HG02642 (cell line): ENCODE data around the gene PDIA6.

Experiments used
- ATAC-seq: cut with Tn5 transposase; IDR thresholded peaks from one replicate; pipeline ENCODE4 v1.9.1; 2021; ENCODE audit warnings: mild to moderate bottlenecking; ENCODE audit not compliant: unreplicated experiment, poor library complexity

PDIA6 gene, protein sequence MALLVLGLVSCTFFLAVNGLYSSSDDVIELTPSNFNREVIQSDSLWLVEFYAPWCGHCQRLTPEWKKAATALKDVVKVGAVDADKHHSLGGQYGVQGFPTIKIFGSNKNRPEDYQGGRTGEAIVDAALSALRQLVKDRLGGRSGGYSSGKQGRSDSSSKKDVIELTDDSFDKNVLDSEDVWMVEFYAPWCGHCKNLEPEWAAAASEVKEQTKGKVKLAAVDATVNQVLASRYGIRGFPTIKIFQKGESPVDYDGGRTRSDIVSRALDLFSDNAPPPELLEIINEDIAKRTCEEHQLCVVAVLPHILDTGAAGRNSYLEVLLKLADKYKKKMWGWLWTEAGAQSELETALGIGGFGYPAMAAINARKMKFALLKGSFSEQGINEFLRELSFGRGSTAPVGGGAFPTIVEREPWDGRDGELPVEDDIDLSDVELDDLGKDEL

DNA sequence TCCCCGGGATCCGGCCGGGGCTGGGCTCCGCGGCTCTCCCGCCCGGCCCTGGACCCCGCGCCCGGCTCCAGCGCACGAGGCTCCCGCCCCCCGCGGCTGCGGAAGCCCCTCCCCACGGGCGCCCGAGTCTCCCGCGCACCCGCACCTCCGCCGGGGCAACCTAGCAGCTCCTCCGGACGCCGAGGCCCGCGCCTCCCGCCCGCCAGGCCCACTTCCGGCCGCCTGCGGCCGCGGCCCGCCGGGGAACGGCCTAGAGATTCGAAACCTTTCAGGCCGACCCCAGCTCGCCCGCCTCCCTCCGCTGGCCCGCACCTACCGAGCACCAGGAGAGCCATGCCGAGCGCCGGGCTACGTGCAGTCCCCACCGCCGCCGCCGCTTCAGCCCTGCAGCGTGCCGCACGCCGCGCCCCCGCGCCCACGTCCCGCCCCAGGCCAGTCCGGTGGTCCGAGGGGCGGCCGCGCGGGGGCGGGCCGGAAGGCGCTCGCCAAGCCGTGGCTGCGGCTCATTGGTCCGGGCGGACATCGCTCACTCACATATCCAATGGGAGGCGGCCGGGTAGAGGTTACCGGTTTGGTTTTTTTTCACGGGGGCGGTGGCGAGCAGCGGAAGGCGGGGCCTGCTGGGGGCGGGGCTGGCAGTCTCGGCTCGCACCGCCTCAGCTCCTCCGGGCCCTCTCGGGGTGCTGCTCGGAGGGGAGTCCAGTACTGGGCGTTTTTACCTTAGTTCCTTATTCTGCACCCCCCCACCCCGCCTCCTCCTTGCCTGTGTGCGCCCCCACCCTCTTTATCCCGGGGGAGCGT is at the start of gene PDIA6:
PDIA6 (minus strand) TSS at position 424 of the 801 bp plus-strand sequence; CDS start at position 335, 89 bp downstream.
- ATAC-seq, result peak; percentile 93

DNA sequence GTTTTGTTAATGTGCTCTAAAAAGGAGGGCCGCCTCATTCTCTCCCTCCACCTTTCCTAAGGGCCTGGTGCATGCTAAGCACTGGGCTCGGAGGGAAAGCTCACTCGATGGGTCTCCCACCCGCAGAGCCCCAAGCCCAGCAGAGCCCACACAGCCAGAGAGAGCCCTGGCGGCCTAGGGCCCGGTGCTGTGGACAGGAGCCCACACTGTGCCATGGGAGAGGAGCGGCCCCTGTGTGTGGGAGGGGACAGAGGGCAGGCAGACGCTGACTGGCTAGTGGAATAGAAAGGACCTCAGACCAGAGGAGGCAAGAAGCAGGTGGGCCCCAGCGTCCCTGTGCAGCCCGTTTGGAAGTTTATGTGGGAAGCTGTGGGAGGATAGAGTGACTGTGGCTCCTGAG is 49.7 kb upstream of the PDIA6 start:
- ATAC-seq, result no peak

DNA sequence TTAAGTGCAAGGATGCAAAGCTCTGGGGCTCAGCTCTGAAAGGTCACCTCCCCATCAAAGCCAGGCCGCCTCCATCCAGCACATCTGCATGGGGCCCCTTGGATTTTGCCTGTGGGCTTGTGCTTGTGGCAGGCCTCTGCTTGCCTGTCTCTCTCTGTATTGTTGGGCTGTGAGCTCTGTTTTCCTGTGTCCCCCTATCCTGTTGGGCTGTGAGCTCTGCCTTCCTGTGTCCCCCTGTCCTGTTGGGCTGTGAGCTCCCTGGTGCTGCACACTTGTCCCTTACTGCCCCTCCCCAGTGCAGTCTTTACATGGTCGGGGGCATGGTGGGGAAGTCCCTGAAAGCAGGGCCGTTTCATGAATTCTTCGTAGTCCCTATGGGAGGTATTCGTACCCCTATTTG is 49.2 kb upstream of the PDIA6 start:
- ATAC-seq, result no peak

DNA sequence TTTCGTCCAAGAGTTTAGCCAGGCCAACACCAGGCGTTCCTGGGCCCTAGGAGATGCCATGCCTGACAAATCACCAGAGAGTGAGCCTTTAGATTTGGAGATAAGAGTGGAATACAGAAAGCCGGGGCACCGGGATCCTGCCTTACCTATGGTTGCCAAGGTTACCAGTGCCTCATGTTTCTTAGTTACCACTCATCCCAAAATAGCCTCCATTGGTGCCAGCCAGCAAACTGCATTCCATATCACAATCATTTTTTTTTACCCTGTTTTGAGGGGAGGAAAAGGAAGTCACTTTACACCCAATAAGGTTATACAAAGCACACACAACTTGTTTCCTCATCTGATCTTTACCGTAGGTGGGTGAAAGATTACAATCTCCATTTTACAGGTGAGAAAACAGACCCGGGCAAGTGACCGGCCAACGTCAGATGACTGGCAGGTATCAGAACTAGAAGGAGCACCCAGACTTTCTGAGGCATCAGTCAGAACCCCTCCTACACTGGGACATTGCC is 48.3 kb upstream of the PDIA6 start:
- no peak for ATAC-seq

DNA sequence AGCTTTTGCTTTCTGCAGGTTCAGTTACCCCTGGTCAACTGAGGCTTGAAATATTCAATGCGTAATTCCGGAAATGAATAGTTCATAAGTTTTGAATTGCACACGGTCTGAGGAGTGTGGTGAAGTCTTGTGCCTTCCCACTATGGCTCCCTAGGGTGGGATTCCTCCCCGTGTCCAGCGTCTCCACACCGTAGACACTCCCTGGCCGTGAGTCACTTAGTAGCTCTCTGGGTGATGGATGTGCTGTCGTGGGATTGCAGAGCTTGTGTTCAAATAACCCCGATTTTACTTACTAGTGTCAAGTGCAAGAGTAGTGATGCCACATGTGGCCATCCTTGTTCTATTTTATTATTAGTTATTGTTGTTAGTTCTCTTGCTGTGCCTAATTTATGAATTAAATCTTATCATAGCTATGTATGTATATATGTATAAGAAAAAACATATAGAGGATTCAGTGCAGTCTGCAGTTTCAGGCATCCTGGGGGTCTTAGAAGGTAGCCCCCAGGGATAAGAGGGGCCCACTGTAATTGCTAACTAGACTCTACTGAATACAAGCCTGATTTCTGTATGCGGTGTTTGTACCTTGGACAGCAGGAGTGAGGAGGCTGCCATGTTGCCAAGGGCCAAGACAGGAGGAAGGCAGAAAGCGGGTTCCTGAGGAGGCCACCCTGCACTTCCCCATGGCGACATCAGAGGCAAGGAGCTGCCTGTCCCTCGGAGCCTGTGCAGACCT is 47.7 kb upstream of the PDIA6 start:
- no peak for ATAC-seq

DNA sequence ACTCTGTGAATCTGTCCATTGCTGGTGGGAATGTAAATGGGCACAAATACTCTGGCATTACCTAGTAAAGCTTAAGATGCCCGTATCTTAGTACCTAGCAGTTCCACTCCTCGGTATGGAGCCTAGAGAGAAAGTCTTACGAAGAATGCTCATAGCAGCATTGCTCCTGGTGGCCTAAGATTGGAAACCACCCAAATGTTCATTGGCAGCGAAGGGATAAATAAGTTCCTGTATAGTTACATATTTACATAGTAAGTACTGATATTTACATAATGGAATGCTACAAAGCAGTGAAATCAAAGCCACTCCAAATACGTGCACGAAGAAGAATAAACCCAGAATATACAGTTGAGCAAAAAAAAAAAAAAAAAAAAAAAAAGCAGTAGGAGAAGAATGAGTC is 46.7 kb upstream of the PDIA6 start:
- no peak for ATAC-seq

DNA sequence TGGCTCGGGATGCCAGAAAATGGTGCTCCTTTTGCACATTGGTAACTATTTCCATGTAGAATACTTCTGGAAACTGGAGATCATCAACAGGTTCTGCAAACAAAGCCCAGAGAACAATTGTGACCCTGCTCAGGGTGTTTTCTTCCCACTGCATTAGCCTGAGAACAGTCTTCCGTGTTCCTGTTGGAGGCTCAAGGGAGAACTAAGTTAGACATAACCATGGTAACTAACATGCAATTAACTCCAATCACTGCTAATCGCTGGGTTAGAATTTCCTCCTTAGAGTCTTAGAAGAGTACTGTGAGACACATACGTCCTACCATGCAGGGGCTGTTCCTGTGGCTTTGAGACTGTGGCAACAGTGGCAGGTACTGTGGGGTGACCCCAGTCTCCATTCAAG is 36.0 kb upstream of the PDIA6 start:
- ATAC-seq, result no peak

DNA sequence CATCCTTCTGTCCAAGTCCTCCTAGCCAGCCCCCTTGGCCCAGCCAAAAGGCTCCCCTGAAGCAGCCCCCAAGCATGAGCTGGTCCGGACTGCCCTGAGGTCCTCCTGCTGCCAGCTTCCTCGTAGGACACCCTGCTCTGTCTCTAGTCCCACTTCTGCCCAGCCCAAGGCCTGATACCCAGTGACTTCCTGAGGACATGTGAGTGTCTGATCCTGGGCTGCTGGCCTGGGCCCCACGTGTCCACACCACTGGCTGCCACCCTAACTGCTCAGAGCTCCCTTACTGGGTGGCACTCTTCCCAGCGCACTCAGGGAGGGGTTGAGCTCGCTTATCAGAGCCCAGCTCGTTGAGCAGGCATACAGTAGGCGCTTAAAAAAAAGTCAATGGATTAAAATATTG is 34.4 kb upstream of the PDIA6 start:
- ATAC-seq, result no peak

DNA sequence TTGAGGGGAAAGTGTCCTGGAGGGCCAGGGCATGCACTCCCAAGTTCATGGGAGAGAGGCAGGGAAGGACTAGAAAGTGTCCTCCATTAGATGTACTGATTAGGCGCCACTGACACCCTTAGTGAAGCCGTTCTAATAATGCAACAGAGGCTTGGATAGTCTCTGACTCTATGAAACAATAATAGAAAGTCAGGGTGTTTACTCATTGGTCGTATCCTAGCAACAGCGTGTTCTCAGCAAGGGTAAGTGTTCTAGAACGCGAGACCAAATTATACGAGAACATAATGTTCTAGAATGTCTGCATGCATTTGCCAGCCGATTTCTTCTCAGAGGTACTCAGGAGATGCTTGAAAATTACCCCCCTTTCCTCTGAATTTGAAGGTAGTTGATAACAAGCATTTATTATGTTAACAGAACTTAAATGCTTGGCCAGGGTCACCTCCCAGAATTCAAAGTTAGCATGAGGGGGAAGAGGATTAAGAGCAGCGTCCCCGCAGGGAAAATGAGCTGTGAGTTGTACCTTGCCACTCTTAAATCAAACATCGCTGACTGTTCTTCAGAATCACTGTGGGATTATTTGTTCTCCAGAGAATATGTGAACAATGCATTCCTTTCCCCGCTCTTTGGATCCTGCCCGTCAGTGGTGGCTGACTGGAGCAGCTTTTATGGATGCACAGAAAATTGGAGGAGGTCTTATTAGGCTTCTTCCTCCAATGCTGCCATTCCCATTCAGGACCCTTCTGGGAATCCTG is 33.7 kb upstream of the PDIA6 start:
- no peak for ATAC-seq

DNA sequence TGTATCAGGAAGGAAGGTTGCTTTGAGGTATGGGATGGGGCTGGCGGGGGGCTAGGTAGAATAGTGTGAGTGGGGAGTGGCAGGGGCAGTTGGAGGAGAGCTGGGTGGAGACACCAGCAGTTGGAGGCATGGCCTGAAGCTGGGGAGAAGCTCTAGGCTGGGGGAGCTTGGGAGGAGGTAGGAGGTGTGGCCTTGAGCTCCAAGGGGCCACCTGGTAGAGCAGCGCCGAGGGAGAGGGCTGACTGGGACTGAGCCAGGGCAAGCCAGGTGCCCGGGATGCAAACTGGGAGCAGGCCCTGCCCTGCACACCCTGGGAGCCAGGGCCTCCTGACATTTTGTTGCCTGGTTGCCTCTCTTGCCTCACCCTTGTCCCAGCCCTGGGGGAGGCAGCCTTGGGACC is 33.1 kb upstream of the PDIA6 start:
- no peak for ATAC-seq

DNA sequence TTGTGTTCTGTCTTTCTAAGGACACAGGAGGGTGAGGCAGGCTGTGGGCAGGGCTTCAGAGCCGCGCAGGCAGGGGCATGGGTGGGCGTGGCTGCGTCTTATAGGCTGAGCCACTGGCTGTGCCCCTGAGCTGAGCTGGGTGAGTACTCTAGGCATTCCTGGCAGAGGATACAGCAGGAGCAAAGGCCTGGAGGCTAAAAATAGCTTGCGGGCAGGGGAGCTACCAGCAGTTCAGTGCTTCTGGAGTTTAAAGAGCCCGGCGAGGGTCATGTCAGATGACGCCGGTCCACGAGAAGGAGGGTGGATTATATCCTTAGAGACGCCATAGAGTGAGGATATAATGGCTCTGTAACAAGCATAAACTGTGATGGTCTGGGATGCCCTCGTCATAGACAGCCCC is 31.5 kb upstream of the PDIA6 start:
- ATAC-seq, result no peak

DNA sequence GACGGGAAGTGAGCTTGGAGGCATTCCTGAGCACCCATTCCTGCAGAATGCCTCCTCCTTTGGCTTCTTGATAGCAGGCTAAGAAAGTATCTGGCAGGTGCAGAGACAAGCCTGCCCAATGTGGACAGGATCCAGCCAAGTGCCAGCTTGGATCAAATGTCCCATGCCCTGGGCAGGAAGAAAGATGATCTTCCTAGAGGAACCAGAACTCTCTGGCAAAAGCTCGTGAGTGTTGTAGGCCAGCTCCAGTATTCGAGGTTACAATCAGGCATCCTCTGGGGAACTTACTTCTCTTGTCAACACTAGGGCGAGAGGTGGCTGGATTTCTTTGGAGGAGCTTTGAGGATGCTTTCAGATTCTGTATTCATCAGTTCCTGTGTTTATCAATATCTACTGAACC is 29.9 kb upstream of the PDIA6 start:
- ATAC-seq, result no peak

DNA sequence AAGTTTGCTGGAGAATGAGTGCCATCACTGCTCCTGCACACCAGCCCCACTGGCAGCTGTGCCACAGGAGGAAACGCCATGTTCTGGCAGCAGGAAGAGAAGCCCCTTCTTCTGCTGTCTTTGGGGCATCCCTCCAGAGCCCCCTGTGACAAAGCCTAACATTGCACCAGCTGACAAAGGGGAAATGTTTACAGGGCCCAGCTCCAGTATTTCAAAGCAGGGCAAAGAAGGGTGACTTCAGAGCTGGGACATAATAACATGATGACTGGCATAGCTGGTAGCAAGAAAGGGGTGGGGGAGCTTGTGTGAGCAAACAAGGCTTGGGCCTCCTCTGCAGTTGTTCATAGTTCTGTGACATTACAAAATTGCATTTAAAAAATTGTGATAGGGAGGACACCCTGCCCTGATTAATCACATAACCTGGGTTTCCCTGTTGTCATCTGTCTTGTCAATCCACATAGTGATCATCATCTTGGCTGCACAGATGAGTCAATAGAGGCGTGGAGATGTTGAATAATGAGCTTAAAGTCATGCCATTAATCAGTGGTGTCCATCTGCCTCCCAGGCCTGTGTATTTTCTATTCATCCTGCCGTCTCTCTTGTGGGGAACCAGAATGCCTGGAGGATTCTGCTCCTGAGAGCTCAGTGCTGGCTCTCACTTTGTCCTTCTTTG is 29.1 kb upstream of the PDIA6 start:
- no peak for ATAC-seq

DNA sequence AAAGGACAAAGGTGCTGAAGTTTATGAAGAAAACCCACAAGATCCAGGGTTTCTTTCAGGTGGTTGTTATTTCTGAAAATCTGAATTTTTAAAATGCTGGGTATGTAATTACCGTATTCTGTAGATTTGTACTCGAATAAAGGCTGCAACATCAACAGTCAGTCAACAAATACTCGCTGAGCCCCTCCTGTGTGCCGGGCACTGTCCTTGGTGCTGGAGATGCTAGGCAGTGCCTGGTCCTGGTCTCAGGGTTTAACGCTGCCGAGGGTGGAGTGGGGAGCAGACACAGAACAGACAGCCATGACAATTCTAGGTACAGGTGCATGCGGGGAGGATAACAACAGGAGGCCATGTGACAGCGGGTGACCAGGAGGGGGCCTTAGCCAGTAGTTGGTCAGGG is 27.2 kb upstream of the PDIA6 start:
- no peak for ATAC-seq

DNA sequence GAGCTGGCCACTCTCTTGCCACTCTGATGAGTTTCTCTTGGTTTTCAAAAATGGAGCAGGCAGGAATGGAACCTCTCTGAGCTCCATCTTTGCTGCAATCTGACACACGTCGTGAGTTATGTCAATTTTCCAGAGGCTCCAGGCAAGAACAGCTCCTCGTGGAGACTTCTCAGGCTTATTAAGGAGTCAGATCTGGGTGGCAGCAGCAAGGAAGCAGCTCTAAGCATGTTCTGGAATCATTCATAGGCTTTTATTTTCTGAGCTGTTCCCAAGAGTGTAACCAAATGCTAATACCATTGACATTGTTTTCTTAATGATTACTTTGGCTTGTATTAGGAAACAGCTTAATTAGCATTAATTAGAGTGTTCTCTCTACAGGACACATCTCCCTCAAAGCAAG is 26.1 kb upstream of the PDIA6 start:
- ATAC-seq, result no peak

DNA sequence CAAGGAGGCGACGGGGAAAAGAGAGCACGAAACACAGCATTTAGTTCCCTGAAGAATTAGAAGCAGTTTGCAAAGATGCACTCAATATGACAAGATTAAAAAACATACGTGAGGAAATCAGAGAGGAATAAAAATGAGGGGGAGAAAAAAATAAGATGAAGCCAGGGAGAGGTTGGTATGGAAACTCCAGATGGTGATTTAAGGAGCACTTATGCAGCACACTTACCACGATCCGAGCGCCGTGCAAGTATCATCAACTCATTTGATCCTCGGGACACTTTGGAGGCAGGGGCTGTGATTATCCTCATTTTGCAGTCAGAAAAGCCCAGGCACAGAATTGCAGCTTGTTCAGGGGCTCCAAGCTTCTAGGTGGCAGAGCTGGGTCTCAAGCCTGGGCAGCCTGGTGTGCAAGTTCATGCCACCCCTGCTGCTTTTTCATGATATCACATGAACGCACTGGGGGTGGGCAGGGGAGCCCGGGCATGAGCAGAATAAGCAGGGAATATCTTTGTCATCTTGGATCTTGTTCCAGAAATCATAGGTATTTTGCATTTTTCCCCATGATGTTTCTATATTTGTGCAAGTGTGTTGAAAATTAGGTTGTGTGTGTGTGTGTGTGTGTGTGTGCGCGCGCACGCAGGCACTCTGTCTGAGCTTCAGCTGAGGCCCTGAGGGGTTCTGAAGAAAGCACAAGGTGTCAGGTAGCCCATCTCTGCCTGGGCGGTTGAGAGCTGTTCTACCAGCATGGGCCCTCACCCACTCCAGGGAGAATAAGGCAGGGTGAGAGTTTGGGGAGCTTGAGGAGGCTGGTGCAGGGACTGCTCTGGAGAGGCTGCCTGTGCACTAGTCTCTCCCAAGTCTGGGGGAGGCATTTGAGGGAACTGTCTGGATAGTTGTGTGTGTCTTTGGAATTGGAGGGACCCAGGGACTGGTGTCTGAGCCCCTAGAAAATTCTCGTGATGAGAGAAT is 25.0 kb upstream of the PDIA6 start:
- no peak for ATAC-seq

DNA sequence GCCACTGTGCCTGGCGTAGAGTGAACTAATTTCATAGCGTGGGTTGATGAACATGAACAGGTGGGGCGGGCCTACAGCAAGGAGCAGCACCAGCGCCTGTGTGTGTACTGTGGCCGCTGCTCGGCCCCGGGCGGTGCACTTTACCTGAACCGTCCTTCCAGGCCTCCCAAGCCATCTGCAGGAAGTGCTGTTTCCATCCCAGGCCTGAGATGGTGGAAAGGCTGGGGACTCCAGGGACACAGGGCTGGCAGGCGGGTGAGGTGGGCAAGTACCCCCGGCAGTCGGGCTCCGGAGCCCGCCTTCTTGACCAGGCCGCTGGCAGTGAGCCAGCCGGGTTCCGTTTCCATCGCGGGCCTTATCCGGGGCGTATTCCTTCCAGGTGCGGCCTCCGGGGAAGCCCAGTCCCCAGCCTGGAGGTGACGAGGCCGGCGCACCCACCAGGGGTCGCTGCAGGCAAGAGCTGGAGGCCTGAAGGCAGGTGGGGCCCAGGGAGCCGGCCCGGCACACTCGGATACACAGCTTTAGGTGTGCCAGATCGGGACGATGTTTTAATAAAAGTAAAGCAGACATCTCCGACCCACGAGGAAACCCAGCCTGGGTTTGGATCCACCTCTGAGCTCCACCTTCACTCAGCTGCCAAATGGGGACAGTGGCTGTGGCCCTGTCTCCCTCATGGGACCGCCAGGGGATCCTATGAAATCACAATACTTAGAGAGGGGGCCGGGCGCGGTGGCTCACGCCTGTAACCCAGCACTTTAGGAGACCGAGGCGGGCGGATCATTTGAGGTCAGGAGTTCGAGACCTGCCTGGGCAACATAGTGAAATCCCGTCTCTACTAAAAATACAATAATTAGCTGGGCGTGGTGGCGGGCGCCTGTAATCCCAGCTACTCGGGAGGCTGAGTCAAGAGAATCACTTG is 22.7 kb upstream of the PDIA6 start:
- ATAC-seq, result peak; percentile 71
